GM19238 (cell line): ENCODE results near the gene SELENOK.
"Not testable (repeated sequence)": the region's sequence is repeated elsewhere in the genome, so short reads cannot be mapped to it uniquely, and the experiment has no call there.

Source experiments
- DNase-seq: peaks from one replicate; pipeline ENCODE4 v3.0.0; 2011; ENCODE audit warnings: low spot score; ENCODE audit not compliant: insufficient read length

Gene SELENOK

DNA sequence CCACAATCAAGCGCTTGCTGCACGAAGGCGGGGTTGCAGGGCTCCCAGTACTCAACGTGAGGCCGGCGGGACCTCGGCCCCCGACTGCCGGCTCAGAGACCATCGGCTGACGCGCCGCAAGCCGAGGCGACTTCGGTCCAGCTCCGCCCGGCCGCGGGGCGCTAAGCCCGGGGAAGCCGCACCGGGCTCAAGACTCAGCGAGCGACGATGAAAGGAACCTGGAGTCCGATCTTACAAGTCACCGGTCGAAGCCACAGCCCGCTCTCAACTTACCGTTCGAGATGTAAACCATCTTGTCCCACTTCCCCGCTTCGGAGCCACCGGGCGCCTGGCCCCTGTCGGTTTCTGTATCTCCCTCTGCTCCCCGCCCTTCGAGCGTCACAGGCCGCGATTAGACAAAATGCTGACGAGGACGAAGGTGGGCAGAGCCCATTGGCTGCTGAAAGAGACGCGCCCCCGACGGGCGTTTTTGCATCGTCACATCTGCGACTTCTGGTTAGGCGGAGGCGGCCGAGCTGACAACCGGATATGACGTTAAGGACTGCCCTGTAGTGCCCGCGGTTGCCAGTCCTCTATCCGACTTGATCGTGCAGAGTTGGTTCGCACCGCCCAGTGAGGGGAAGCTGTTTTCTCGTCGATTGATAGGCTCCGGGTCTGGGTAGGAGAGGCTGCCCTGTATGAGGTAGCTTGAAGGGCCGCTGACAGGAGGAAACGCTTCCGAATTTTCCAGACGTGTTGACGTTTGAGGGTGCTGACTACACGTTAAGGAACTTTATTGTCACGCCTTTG, at the start of gene SELENOK:
TSS of gene SELENOK (minus strand) at position 363 of the 789 bp plus-strand sequence.
- DNase-seq = peak; percentile 70

DNA sequence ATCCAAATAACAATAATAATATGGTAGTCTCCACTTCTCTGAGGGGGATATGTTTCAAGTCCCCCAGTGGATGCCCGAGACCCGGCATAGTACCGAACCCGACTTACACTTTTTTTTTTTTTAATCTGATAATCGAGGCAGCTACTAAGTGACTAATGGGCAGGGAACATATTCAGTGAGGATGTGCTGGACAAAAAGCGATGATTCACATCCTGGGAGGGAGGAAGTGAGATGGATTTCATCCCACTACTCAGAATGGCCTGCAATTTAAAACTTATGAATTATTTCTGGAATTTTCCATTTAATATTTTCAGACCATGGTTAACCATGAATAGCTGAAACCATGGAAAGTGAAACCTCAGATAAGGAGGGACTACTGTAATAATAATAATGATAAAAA, 49.5 kb upstream of the SELENOK start:
- DNase-seq = no peak

DNA sequence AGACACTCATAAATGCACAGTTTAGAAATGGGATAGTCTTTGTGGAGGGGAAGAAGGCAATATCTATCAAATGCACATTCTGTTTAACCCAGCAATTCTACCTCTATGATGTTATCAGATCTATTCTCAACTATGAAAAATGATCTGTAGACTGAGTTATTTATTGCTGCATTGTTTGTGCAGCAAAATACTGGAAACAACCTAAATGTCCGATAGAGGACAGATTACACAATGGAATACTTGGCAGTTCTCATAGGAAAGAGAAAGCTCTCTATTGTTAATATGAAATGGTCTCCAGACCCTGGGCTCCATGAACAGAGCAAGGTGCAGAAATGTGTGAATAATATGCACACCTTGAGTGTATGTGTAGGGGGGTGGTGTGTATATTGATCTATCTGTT, 49.0 kb upstream of the SELENOK start:
- no peak for DNase-seq

- no peak for DNase-seq
Measured at GRCh38 chr3:53939813-53940212, 48.2 kb upstream of the SELENOK start.

- no peak for DNase-seq
Measured at GRCh38 chr3:53939086-53939582, 47.5 kb upstream of the SELENOK start.

DNA sequence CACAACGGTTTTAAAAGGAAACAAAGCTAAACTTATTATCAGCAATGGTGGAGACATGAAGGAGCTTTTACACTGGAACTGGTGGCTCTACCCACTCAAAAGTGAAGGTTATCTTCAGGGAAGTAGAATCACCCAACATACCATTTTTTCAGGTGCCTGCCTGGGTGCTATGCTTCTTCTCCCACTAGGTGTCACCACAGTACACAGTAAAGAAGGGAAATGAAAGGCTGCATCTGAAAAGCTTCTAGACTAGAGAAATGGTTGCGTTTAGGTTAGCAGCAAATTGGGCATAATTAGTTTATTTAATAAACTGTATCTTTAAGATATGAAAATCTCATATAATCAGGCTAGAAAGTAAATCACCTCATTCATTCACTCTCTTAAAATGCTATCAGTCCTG, 47.0 kb upstream of the SELENOK start:
- peak; percentile 16 for DNase-seq

DNA sequence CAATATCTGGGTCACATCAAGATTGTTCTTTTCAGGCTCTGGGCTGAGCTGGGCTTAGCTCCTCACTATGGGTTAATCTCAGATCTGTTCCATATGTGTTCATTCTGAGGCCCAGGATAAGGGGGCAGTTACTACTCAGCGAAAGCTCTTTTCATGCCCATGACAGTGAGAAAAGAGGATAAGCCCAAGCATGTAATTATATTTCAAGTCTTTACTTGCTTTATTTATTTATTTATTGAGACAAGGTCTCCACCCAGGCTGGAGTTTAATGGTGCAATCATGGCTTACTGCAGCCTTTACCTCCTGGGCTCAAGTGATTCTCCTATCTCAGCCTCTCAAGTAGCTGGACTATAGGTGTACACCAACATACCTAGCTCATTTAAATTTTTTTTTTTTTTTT, 44.7 kb upstream of the SELENOK start:
- DNase-seq = no peak

- DNase-seq = no peak
Measured at GRCh38 chr3:53935283-53935901, 43.7 kb upstream of the SELENOK start.

GRCh38 chr3:53927208-53927872, 35.7 kb upstream of the SELENOK start:
- DNase-seq = not testable (repeated sequence)

GRCh38 chr3:53921296-53921695, 29.6 kb upstream of the SELENOK start:
- DNase-seq = no peak

- no peak for DNase-seq
Measured at GRCh38 chr3:53919741-53920140, 28.1 kb upstream of the SELENOK start.

DNA sequence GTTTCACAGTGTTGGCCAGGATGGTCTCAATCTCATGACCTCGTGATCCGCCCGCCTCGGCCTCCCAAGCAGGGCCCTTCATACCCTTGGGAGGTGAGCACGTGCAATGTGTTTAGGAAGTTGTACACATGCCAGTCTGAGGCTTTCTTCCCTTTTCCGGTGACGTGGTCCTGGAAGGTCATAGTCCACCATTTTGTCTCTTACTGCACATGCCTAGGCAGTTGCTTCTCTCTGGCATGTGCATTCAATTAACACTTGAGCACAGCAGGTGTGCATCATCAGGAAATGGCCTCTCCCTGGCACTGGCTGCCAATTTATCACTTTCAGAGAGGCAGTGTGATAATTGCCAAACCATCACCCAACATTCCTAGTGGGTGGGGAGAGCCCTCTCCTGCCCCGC, 21.7 kb upstream of the SELENOK start:
- no peak for DNase-seq

- DNase-seq = no peak
Measured at GRCh38 chr3:53902711-53903110, 11.1 kb upstream of the SELENOK start.

GRCh38 chr3:53902067-53902466, 10.4 kb upstream of the SELENOK start:
- DNase-seq = no peak

DNA sequence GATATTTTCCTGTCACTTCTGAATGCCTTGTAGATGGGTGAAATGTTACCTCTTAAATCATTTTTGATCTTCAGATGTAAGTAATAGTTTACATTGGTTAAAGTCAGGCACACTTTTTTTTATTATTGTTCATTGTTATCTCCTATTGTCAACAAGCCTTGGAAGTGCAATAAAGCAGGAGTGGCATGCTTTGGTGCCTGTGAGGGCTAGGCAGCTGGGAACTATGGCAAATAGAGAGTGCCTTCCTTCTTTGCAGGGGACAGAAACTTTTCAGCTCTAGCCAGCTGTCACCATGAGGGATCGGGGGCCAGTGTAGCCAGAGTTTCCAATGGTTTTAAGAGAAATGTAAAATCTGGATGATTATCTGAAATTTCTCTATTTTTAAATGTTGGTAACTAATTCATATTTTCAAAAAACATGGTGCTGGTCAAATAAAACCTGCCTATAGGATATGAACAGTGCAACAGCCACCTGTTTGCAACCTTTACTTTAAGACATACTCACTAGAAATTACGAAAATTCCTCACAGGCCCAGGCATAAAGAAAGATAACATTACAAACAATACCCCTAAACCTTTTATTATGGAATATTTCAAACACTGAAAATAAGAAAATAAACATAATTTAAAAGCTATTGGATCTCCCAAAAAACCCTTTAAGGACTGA, 9.1 kb upstream of the SELENOK start:
- DNase-seq = no peak

DNA sequence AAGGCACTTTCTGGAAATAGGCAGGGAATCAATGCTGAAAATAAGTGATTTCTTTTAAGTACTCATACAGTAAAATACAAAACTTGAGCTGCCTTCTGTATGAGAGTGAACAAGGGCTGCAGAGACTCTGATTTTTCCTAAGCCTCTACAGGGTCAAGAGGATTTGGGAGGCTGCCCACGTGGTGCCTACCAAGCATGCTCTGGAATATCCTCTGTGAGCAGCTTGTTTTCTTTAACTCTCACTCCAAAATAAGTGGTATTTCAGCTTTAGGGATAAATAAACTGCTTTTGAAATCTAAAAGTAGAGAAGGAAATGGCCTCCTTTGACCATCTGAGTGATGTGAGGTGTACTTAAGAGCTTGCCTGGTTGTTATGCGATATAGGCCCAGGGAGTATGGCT, 8.1 kb upstream of the SELENOK start:
- no peak for DNase-seq

DNA sequence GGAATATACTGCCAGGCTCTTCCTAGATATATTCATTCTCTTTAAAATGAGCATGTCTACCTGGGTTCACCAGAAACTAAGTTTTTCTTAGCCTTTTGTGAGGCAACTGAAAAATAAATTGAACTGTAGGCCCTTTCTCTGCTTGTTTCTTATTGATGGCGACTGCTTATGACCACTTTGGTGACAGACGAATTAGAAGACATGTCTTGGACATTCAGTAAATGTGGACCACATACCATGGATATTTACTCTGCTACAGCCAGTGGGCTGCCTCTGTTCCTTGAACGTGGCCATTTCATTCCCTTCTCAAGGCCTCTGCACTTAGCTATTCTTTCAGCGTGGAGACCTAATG, 603 bp upstream of the SELENOK start:
- no peak for DNase-seq

DNA sequence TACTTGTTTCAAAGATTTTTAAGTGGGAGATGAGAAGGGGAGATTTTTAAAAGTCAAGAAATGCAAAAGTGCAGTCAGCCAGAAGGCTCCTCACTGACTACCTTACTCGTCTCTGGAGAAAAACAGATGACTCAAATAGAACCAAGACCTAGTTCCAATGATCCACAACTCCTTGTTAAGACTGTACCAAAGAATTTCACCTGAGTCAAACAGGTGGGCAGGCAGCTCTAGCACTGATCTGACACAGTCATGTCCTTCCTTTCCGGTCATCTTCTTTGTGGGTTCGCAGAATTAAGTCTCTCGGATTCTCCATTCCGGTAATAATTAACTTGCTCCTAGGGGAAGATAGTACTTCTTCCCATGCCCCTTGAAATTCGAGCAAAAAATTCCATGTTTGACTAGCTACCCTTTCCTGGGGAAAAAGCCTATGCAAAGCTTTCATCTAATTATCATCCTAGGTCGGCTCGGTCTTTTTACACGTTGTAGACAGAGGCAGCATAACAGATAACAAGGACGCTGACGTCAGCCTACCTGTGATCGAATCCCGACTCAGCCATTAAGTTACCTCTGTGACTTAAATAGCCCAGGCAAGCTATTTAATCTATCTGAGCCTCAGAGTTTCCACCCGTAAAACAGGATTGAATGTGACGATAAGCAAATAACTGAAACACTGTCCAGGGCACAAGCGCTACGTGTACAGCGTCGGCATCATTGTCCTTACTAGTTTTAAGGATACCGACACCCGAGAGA, 758 bp downstream of the SELENOK start:
- no peak for DNase-seq

DNA sequence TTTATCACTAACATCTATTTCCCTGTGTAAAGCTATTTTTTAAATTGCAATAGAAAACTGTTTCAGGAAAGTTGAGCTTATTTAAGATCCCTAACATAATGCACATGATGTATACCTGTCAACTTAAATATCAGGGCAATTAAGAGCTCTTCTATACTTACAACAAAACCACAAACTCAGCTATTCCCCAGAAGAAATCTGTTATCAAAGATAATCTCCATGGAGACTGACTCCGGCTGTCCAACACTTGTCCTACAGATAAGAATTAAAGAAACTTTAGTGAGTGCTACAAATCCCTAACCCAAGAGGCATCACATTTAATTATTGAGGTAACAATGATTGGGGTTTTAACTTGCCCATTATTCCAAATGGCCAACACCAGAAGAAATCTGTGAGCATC, 3.4 kb downstream of the SELENOK start:
- DNase-seq = no peak

DNA sequence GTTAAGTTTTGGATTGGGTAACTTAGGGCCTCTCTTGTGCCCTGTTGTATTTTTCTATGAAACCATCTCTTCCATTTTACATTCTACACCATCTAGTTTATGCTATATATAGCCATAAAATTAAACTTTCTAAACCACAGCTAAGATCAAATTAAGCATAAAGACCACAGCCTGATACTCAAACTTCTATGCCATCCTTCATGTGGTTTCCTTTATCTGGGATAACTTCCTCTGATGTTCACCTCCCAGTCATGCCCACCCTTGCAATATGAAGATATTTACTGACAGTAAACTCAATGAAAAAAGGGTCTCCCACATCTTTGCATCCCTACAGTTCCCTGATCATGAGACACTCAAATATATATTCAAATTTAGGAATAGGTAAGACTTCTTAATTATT, 4.2 kb downstream of the SELENOK start:
- DNase-seq = no peak

DNA sequence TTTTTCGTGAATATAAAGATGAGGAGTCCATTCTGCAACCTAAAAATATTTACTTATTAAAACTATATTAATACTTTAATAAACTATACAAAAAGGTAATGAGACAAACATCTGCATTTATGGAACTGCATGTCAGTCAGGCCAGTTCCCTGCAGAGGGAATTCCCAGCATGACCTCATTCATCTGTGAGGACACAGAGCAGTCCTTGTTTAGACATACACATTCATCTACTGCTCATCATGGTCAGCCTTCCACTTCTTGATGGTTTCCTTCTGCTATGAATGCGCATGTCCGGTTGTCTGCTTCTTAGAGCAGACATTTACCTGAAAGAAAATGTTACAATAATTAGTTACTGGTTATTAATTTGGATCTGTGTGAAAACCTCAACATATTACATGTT, 6.4 kb downstream of the SELENOK start:
- DNase-seq = no peak
